Caki2 (cell line): ENCODE data around the gene TBXAS1. TPM values are rescaled to one million over a fixed set of nuclear protein-coding genes. Genes with fewer than 3 reads are reported as not detected.

Experiments used
- DNase-seq: peaks from one replicate; pipeline ENCODE4 v3.0.0-alpha.2; 2015; ENCODE audit warnings: low read depth
- in situ Hi-C: cut with HindIII; loops from 2 replicates; pipeline ENCODE4 v1.10.0; 2016; ENCODE audit warnings: low sequenced_read_pairs, low pct_unique_long_range_greater_than_20kb, mixed read lengths
- total RNA-seq: library from RNA; depleted of rRNA; stranded (reverse); fragments of >200 nt; shearing (Covaris generic); gene quantifications from 2 replicates; pipeline ENCODE4 v1.2.3, GENCODE V29; 2014; ENCODE audit warnings: low replicate concordance

TBXAS1 gene
- total RNA-seq, 1 experiment from 2014 or later: 48.6 TPM

DNA sequence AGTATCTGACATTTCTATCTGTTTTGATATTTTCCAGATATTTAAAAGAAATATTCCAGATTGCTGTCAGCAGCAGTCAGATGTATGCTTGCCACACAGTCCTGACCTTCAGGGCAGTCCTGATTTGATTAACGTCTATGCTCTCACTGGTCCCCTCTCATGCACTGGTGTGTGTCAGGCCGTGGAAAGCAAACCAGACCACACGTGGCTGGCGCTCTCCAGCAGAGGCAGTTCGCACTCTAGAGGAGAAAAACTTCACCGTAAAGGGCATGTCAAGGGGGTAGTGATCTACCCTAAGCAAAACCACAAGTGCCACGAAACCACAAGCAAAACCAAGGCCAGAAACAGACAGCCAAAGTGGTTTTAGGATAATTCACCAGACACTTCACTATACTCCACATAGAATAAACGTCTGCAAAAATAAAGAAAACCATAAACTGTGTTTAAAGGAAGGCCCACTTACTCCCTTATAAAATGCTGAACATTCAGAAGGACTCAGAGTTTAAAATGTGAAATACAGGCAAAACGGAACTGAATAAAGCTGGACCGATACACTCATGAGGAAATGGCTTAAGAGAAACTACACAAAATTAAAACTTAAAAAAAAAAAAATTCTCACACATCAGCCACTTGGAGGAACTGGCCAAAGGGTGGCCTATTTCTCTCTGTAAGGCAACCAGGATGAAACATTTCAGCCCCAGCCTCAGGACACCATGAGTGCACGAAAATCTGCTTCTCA lies 207.3 kb downstream of the TBXAS1 start:
- DNase-seq: no peak
- in situ Hi-C loops: no loop called here

DNA sequence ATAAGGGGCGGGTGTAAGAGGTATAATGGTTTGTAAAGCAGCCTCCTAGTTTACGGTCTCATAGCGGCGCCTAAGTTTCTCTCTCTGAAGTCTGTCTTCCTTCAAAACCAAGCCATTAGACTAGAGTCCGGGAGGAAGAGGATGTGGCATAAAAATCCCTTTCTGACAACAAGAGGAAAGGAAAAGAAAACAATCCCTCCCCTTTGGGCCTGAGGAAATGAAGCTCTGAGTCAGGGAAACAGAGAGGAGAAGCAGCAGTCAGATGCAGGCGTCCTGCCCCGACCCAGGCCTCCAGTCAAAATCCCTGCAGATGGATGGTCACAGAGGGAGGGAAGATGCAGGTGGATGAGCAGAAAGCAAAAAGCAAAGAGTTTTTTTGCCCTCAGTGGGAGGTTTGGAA lies 210.0 kb downstream of the TBXAS1 start:
- no peak for DNase-seq
- in situ Hi-C loops: no loop called here

DNA sequence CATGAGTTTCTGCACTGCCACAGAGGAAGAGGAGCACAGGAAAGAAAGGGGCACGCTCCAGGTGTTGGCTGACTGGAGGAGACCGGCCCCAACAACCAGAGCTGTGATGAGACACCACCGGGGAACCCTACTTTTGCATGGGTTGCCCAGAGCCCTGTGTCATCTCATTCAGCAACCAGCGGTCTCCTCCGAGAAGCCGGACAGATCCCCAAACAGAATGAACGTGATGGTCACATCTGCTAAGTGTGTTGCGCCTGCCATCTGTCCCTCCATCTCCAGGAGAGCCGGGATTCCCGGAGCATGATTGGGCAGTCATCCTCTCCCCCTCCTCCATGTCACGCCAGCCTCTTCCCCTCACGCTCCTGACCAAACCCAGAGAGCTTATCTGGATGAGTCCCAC lies 210.8 kb downstream of the TBXAS1 start:
- no peak for DNase-seq
- in situ Hi-C loops: no loop called here

DNA sequence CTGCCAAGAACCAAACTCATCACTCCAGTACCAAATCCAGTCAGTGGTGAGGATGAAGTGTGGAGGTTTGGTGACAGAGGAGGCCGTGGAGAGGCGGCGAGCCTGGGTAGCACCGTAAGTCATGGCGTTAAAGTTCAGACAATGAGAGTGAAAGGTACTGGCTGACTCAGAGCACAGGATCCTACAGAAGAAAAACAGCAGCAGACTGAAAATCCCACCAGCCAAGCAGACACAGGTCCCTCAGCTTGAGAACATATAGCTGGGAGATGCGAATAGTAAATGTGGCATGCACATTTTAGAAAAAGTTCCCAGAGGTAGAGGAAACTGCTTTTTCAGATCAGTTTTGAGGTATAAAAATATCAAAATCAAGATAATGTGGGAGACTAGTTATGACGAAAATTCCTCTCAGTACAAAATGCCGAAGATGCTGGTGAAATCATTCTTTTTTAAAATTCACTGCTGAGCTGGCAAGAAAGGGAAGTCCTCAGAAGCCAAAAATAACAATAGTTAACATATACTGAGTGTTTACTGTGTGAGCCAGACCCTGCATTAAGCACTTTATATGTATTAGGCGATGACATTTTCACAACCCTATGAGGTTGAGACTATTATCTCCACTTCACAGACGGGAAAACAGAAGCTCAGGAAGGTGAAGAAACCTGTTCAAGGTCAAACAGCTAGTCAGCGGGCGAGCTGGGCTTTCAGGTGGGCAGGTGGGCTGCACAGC lies 212.8 kb downstream of the TBXAS1 start:
- no peak for DNase-seq
- in situ Hi-C loops: no loop called here

DNA sequence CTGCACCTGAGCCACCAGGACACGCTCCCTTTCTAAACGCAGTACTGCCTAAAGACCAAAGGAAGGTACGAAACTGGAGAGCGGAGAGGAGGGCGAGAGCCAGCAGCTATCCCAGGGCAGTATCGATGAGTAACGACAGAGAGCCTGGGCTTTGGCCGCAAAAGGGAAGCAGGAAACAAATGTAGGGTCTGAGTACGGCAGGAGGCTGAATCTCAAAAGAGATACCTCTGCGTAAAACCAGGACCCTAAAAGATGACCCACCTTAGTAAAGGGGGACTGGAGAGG lies 213.3 kb downstream of the TBXAS1 start:
- no peak for DNase-seq
- in situ Hi-C loops: no loop called here

DNA sequence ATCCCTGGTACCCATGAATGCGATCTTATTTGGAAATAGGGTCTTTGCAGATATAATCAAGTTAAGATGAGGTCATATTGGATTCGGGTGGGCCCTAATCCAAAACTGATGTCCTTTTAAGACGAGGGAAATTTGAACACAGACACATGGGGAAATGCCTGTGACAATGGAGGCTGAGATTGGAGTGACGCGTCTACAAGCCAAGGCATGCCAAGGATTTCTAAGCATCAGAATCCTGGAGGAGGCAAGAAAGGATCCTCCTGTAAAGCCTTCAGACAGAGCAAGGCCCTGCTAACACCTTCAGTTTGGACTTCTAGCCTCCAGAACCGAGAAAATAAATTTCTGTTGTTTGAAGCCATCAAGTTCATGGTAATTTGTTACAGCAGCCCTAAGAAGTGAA lies 215.2 kb downstream of the TBXAS1 start:
- in situ Hi-C loops: no loop called here
- no peak for DNase-seq

DNA sequence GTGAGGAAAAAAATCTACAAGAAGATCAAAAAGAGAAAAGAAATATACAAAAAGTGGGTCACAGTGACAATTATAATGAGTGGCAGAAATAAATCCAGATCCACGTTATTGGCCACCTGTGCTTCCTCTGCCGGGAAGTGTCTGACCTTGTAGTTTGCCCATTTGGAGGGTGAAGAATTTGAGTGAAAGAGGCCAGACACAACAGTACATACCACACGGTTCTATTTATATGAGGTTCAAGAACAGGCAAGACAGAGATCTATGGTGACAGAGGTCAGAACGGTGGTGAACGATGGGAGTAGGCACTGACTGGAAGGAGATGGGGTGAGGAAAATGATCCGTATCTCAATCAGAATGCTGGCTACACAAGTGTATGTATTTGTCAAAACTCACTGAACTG lies 216.6 kb downstream of the TBXAS1 start:
- DNase-seq: no peak
- in situ Hi-C loops: no loop called here

DNA sequence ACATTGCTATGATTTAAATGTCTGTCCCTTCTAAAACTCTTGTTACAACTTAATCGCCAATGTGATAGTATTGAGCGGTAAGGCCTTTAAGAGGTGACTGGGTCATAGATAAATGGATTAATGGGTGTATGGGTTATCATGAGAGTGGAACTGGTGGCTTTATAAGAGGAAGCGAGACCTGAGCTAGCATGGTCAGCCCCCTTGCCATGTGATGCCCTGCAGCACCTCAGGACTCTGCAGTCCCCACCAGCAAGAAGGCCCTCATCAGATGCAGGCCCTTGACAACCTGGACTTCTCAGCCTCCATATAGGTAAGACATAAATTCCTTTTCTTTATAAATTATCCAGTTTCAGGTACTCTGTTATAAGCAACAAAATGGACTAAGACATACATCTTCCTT lies 218.1 kb downstream of the TBXAS1 start:
- no peak for DNase-seq
- in situ Hi-C loops: no loop called here

DNA sequence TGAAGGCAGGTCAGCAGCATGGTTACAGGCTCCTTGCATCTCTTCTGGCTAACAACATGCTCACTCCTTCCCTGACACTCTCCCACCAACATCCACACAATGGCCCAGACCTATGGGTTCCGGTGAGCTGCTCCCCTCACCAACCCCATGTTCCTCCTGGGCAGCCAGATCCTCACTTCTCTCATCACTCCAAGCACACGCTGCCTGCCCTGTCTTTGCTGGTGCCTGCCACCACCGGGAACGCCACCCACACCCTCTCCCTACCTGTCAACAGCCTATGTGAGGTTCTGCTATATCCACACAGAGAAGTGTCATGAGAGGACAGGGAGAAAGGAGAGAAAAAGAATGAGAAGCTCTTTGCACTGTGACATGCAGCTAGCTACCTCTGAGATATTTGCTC lies 219.1 kb downstream of the TBXAS1 start:
- in situ Hi-C loops: no loop called here
- DNase-seq: no peak

DNA sequence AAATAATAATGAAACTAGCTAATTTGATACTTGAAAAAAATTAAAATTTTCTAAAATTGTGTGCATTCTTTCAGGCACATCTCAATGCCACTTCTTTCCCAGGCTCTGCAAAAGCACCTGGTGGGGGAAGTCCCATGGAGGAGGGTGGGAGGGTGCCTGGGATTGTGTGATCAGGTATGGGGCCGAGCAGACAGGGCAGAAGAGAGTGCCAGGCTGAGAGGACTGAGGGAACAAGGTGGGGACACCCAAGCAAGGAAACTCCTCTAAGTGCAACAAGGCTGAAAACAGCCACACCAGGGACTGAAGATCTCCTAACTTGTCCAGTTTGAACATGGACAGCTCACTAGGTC lies 219.9 kb downstream of the TBXAS1 start:
- in situ Hi-C loops: no loop called here
- DNase-seq: no peak

DNA sequence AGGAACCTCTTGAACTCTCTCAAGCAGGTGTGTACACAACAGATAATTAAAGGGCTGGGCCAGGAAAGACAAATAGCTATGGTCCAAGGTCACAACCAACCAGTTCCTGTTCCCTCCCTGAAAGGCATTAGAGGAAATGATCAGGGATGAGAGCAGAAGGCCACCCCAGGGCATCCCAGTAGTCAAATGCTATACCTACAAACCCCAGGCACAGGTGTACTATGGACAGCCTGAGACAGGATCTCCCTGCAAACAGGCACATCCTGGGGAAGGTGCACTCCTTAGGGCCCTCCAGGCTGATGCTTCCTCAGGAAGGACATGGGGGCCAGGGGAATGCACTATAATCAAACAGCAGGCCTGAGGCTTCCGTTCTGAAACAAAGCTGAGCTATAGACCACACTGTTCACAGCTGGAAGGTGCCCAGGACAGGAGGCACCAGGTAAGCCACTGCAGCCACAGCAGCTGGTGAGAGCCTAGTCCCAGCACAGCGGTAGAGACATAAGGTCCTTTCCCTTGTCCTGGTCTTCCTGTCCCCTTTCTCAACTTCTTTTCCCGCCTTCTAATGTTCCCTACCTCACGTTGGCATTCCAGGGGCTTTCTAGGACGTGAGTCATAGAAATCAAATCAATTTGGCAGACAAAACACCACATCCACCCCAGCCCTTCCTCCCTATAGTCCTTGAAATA lies 220.4 kb downstream of the TBXAS1 start:
- in situ Hi-C loops: no loop called here
- DNase-seq: no peak

DNA sequence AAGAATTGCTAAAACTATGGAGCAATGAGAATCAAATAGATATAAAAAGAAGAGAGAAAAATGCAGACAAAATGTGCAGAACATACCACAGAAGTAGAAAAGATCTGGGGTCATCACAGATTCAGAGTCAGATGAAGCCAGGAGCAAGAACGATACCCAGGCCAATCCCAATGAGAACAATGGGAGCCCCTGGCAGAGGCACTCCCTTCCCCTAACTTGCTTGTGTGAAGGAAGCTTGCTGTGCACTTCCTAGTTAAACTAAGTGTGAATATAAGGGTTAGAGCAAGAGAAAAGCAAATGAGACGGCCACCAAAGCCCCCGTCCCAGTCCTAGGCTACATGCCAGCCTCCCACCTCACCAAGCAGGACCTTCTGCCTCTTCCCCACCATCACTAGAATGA lies 221.0 kb downstream of the TBXAS1 start:
- no peak for DNase-seq
- in situ Hi-C loops: no loop called here

DNA sequence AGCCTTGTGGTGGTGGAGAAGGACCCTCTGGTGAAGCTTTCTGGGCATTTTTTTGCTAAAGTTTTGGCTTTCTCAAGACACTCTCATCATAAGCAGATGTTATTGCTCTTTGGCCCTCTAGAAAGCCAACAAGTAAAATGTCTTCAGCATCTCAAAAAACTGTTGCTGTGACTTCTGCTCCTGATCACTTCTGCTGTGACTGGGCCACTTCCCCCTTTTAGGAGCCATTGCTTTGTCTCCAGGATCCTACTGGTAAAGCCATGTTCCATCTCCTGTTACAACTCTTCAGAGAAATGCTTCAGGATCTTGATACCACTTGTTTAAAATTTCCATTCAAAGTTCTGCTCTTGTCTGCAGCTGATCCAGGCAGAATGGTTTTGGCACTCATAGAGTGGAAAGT lies 222.8 kb downstream of the TBXAS1 start:
- in situ Hi-C loops: no loop called here
- DNase-seq: no peak

DNA sequence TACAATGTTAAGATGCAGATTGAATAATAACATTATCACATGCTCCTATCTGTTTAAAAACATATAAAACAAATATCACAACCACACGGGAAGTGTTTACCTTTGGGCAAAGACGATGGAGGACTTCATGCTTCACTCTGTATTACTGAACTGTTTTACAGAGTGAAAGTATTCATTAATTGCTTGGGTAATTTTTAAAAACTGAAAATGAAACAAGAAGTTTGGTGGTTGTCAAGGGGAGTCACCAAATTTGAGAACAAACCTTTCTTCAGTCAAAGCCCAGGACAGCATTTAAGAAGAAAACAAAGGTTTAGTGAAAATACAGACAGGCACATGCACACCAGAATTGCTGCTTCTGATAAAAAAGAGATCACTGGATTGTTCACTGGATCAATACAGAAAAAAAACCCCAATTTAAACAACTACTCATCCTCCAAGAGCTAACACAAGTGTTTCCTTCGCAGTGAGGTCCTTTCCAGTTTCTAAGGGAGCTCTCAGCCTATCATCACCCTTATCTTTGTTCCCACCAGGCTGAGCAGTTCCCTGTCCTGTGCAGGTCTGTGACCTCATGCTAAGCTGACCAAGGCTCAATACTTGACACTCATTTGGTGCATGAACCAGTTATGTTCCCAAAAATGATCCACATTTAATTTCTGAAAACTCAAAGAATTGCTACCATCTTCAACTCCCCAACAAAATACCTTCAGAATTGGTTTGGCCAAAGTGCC lies 224.9 kb downstream of the TBXAS1 start:
- in situ Hi-C loops: no loop called here
- DNase-seq: no peak

DNA sequence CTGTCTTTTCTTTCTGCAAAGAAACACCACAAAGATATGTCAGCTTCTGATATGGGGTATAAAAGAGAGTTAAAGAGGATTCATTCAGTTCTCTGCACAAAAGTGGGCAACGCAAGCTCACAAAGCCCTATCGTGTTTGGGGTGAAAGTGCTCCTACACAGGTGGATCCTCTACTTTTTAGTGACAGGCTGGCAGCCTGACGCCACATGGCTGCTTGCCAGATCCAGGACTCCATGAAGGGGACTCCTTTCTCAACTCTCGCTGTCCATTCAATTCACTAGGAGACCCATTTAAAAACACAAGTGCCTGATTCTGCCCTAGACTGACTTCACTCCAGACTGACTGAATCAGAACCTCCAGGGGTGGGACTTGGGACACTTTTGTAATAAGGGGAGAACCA lies 225.7 kb downstream of the TBXAS1 start:
- in situ Hi-C loops: no loop called here

DNA sequence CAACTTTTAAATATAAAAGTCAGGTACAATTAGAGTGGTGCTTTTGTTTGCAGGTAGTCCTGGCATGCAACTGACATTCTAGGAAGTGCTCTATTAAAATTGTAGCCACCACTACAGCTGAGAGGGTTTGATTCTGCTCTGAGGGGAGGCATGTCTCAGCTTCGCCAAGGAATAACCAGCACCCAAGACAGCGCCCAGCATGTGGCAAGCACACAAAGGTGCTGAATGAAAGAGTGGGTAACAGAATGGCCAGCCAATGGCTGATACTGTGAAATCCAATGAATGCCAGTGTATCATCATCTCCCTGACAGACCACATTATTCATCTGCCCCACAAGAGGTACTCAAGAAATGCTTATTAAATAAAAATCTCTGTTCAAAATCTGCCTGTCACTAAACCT lies 226.8 kb downstream of the TBXAS1 start:
- no peak for DNase-seq
- in situ Hi-C loops: no loop called here

More for the DNA sequence above, 225.7 kb downstream of the TBXAS1 start:
- DNase-seq: no peak

DNA sequence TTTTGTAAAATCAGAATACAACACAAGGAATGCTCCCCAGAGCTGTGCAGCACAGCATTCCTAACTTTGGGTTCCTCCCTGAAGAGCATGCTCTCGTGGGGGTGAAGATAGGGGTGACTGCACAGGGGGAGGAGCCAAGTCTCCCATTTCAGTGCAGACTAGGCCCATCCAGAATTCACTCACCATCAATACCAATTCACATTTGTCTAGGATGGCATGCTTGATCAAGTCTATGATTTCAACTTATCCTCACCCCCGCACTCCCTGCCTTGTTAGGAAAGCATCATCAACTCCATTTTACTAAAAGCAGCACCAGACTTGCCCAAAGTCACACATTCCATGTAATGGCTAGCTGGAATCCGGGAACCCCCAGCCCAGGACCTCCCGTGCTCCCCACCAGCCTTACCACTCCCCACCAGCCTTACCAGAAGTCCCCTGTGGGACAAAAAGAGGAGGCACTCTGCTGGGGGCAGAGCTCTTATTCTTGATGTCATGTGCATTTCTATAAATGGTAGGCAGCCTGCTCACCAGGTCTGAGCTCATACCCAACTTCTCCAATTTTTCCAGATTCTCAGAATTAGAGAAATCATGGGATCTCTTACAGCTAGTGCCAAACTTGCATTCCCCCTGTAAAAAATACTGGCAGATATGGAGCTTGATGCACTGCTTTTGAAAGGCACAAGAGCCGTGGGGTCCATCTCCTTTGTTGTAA lies 227.5 kb downstream of the TBXAS1 start:
- in situ Hi-C loops: no loop called here
- DNase-seq: no peak

DNA sequence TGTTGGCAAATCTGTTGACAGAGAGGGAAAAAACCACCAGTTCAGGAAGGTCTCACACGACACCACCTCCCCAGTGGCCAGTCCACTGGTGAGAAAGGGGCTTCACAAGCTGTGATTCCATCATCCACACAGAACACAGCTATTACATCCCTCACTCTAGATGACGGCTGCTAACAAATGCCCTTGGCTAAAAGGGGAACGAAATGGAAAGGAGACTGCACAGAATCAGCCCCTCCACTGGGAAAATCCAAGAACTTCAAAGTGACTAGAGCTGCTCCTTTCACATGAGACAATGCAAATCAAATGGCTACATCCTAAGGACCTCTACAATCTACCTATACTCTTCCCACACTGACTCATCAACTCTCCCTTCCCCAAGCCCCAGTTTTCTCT lies 228.1 kb downstream of the TBXAS1 start:
- in situ Hi-C loops: no loop called here

DNA sequence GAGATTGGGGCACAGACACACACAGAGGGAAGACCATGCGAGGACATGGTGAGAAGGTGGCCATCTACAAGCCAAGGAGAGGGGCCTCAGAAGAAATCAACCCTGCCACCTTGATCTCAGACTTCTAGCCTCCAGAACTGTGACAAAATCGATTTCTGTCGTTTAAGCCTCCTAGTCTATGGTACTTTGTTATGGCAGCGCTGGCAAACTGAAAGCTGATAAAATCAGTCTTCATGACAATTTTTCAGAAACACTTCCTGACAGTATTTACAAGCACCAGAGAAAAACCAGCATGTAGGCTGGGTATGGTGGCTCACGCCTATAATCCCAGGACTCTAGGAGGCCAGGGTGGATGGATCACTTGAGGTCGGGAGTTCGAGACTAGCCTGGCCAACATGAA lies 229.5 kb downstream of the TBXAS1 start:
- in situ Hi-C loops: no loop called here

More for the DNA sequence above, 228.1 kb downstream of the TBXAS1 start:
- DNase-seq: no peak

More for the DNA sequence above, 229.5 kb downstream of the TBXAS1 start:
- no peak for DNase-seq
